T-helper 1 cell treated with Interleukin-12 subunit alpha and Interleukin-12 subunit beta and Interleukin-4 antibody, amounts not matched to agents 30 ng/mL and 1 ng/mL, for 36 hours (primary cell): Measurements from ENCODE around the gene SLC25A4. TPM values are rescaled to one million over a fixed set of nuclear protein-coding genes. Genes with fewer than 3 reads are reported as not detected.

ENCODE experiments used
- intact Hi-C: fragments of 100-400 bp; cut with micrococcal nuclease; formaldehyde crosslinking; loops from one replicate; pipeline ENCODE4 v1.15.1; 2024
- total RNA-seq: library from RNA; stranded (reverse); gene quantifications from 2 replicates; pipeline ENCODE4 v1.2.3, GENCODE V29; 2022

The SLC25A4 gene
- total RNA-seq, 1 donor from 2014 or later = 1.5 TPM

DNA sequence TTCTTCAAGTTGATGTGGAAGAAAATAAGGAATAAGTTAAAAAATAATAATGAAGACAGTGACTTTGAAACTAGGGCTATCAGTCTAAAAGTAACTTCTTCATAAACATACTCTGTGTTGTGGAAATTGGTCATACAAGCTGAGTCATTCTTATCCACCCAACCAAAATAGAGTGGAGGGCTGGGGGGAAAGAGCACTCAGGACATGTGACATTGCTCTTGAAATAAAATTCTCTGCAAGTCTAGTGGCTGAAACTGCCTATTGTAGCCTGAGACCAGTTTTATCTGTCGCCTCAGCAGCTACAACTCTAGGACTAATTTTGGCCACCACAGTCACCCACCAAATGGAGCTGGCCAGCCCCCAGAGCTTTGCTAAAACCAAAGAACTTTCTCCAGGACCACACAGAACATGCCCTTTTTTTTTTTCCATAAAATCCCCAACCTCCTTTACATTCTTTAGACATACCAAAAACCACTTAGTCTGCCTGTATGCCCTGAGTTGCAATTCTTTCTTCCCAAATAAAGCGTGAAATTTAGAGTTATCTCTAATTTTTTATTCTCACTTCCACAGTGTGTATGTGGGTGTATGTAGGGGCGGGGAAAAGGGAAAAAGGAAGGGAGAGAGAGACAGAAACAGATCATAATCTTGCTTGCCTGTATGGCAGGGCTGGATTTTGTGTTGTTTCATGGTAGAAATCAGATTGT is 23.0 kb upstream of the SLC25A4 start:
- intact Hi-C loops = no loop called here

DNA sequence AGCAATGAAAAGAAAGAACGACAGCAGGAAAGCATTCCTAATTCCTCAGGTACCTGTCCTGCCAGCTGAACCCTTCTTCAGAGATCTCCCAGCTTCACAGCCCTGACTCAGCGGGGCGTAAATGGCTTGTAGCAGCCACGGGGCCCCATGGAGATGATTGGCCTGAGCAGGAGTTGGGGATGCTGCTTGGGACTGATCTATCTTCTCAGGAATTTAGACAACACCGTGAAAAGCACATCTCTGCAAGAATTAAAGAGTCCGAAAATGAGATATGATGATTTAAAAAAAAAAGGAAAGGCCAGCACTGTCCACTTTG is 22.5 kb upstream of the SLC25A4 start:
- intact Hi-C loops = no loop called here

DNA sequence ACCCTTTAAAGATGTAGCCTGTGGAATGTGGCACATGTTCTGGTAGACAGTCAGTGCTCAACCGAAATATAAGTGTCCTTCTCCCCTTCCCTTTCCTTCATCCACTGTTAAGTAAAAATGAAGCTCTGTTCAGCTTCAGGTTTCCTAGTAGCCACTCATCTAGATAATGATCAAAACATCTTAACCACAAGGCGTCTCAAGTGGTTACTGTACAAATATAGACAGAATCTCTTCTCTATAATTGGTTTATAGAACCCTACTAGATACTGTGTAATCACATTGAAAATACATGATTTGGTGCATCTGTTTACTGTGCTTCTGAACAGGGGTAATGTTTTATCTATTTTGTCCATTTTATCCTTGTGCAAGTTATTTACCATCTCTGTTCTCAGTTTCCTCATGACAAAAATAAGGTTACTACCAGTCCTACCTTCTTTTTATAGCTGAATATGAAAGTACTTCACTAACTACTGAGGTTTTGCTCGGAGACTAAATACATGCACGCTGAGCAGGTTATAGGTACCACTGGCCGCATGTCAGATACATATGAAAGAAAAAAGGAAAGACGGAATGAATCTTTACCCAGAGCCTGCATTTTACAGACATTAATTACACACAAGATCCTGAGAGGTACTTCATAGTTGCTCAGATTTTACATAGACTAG is 20.3 kb upstream of the SLC25A4 start:
- intact Hi-C loops = no loop called here

DNA sequence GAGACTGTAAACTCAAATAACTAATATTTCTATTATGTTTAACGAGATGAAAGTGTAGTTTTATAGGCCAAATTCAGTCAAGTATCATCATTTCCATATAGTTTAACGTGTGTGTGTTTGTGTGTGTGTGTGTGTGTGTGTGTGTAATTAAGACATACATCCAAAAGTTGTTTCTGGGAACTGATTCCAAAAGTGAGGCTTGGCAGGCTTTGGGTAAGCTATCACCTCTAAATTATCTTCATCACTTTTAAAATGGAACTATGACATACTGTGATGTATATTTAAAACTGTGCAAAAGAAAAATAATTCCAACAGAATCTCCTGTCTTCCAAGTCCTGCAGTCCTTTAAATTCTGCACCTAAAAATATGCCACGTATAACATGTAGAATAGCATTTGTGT is 19.1 kb upstream of the SLC25A4 start:
- intact Hi-C loops = no loop called here

DNA sequence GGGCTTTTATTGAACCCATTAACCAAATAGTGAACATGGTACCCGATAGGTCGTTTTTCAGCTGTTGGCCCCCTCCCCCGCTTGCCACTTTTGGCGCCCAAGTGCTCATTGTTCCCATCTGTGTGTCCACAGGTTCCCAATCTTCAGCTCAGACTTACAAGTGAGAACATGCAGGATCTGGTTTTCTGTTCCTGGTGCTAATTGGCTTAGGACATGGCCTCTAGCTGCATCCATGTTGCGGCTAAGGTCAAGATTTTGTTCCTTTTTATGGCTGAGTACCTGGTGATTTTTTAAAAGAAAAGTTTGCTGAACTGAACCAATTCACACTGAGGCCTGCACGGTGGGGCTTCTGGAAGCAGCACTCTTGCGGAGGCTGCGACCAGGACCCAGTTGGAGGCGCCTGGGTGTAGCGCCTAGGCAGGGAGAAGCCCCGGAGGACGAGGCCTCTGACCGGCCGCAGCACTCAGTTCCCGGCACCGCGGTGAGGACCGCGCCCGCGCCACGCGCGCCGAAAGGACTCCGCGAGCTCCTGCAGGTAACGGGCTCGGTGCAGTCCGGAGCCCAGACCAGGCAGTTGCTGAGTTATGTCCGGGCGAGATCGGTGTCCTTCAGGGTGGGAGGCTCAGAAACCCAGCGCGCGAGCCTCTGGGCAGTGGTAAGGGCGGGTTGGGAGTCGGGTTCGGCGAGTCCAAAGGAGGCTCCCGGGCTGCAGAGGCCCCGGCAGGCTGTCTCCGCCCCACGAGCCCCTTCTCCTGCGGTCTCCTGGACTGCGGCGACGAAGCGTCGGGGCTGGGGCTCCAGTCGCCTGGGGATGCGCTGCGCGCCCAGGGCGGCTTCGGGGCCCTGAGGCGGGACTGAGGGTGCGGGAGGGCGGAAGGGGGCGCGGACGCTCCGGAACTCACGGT is 15.8 kb upstream of the SLC25A4 start:
- intact Hi-C loops = no loop called here

DNA sequence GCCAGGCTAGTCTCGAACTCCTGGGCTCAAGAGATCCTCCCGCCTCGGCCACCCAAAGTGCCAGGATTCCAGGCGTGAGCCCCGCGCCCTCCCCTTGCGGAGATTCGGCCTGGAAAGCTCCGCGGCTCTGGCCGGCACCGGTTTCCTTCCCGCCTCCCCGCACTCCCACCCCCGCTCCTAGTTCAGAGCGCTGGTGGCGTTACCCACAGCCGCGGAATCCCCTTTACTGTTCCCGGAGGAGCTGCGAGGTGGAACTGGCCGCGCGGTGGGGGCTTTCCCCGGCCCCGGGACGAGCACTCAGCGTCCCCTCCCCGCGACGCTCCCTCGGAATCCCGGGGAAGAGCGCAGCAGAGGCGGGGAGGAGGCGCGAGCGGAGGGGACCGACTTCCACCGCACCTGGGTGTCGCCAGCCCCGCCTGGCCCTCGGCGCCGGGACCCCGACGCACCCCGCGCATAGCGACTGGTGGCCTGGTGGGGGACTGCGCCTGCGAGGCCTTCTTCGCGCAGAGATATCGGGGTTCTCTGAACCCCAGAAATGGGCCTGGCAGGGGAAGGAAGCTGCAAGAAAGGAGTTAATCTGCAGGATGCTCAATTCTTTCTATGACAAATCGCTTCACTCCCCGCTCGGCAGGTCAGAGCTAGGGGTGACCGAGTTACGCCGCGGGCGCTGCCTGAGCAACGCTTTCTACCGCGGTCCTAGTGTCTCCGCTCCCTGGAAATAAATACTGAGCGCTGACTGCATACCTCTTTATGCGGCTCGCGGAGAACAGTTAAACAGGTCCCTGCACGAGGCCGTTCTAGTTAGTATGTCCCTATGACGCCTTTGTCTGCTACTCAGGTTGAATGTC is 14.6 kb upstream of the SLC25A4 start:
- intact Hi-C loops = no loop called here

DNA sequence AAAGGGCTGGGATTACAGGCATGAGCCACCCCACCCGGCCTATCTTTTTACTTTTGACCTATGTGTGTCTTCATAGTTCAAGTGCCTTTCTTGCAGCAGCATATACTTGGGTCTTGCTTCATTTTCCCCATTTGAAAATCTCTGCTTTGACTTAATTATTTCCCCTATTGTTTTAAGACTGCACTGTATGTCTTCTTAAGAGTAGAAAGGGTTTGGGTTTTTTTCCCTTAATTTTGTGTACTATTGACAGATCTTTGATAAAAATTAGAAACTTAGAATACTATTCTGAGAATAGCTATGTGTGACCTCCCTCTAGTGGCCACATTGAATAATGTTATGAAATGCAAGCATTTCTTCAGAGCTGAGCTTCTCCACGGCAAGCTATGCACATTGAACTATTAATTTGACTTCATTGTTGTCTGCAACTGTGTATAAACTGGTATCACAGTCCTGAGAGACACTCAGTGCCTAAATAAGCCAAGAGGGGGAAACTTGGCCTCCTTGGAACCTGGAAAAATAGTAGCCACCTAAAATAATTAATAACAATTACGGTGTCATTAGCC is 8.7 kb upstream of the SLC25A4 start:
- intact Hi-C loops = loop anchor here (1.0 to 10.0 kb wide), 8 partner anchors 49 to 1294 kb away; partner anchors contain the start of genes CASP3 and PRIMPOL

DNA sequence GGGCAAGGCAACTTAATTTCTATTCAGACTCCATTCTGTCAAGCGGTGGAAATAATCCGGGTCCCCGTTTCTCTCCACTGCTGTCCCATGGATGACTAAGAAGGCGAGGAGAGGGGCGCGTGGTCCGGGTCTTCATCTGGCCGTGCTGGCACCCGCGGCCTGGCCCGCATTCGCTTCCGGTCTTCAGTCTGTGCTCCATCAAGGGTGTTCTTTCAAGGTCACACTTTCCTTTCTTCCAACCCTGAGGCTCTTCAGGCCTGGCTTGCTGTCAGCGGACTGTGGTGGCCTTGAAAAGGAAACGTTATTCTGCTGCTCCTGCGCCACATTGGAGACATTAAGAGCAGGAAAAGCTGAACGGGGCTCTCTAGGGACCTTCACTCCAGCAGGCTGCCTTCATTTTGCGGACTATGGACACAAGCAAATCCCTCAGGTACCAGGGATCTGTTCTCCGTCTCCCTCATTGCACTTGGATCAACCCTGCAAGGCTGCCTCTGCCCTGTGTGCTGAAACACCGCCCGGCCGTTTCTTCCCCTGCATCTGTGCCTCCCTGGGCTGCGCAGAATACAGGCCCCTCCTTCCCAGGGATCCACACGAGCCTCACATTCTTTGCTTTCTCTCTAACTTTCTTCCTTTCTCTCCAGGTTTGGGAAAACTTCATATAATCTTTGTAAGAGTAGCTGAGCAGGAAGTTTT is 5.7 kb upstream of the SLC25A4 start:
- intact Hi-C loops = loop anchor here (10.0 kb wide), 1 partner anchor 457 kb away; no protein-coding TSS in a partner anchor

DNA sequence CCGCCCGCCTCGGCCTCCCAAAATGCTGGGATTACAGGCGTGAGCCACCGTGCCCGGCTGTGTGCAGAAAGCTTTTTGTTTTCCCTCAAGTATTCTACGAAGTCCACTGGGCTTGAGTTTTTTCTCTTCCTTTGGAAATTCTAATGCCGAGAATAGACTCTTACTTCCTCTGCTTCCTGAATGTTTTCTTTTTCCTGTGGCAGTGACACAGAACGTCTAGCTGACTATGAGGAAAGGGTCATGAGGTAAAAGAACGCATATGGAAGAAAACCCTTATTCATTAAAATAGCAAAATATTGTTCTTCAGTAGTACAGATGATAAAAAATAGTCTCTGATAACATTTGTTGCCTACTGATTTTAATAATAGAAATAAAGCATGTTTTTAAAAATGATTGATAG is 4.9 kb upstream of the SLC25A4 start:
- intact Hi-C loops = loop anchor here (10.0 kb wide), 1 partner anchor 457 kb away; no protein-coding TSS in a partner anchor

DNA sequence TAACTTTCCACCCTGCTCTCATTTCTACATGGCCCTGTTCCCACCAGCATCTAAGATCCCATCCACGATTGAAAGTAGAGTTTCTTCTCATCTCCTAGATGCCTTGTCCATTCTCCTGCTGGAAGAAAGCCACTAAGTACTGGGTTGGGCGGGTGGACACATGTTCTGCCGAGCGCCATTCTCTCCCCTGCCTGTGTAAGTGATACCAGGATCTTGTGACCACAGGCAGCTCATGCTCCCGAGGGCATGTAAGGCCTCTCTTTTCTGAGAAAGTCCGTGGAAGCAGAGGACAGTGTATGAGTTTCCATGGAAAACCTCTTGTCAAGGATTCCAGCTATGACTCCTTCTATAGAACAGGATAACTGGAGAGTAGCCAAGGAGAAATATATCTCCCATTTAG is 3.3 kb upstream of the SLC25A4 start:
- intact Hi-C loops = loop anchor here (10.0 kb wide), 1 partner anchor 455 kb away; no protein-coding TSS in a partner anchor

DNA sequence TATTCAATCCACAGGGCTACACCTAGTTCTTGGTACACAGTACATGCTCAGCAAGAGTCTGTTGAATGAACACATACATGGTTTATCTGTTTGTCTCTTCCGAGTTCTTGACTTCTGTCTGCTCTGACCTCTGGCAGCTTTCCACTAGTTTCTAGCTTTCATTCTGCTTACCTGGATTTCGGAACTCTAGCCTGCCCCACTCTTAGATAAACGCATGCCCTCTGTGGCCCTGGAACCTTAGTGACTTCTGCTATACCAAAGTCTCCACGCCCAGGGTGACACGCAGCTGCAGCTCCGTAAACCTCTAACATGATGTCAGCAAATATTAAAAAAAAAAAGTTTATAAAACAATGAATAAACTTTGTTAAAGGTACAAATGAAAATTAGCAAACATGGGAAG is 1.3 kb upstream of the SLC25A4 start:
- intact Hi-C loops = loop anchor here (2.0 kb wide), 1 partner anchor 61 kb away; the partner anchor contains the start of gene CFAP97

DNA sequence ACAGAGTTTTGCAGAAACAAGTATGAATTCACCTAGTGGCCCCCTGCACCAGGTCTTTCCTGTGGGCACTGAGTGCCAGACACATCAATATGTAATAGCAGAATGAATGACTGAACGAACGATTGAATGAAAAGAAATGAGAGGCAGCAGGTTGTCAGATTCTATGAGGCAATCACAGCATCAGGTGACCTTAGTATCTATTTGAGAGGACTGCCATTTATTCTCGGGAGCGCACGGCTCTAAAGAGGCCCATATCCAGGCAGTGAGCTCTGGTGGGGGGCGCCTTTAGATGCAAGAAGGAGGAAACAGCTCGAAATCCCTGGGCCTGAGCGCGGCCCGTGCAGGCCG is 528 bp upstream of the SLC25A4 start:
- intact Hi-C loops = loop anchor here (2.0 kb wide), 1 partner anchor 60 kb away; the partner anchor contains the start of gene CFAP97

DNA sequence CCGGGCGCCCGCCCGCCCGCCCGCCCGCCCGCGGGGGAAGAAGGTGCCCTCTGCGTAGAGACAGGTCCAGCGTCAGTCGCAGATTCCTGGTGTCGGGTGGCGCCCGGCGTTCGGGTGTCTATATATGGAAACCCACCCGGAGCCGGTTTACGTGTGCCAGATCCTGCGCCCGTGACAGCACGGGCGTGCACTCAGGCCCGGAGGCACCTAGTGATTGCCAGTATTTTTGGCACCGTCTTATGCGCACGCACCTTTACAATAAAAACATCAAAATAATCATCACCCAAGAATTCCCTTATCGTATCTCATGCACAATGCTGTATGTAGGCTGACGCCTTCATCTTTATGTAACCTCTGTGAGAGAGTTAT is 519 bp downstream of the SLC25A4 start:
- intact Hi-C loops = loop anchor here (1.0 to 2.0 kb wide), 3 partner anchors 22 to 381 kb away; partner anchors contain the start of gene CFAP97

DNA sequence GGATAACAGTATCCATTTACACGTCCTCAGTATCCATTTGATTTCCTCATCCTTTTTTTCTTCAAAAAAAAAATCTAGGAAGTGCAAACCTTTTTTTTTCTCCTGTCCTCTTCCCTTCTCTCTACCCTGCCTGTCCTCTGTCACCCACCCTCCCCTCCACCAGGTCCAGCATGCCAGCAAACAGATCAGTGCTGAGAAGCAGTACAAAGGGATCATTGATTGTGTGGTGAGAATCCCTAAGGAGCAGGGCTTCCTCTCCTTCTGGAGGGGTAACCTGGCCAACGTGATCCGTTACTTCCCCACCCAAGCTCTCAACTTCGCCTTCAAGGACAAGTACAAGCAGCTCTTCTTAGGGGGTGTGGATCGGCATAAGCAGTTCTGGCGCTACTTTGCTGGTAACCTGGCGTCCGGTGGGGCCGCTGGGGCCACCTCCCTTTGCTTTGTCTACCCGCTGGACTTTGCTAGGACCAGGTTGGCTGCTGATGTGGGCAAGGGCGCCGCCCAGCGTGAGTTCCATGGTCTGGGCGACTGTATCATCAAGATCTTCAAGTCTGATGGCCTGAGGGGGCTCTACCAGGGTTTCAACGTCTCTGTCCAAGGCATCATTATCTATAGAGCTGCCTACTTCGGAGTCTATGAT is 1.7 kb downstream of the SLC25A4 start:
- intact Hi-C loops = no loop called here

DNA sequence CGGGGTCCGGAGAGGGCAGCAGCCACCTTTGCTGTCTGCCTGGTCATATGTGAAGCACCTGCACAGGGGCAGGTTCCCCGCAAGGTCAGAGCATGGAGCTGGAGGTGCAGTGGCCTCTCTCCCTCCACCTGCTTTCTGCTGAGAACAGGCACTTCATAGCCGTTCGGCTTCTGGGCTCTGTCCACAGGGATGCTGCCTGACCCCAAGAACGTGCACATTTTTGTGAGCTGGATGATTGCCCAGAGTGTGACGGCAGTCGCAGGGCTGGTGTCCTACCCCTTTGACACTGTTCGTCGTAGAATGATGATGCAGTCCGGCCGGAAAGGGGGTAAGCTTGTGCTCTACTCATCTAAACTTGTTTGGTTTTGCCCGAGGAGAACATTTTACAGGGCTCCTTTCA is 2.5 kb downstream of the SLC25A4 start:
- intact Hi-C loops = no loop called here

DNA sequence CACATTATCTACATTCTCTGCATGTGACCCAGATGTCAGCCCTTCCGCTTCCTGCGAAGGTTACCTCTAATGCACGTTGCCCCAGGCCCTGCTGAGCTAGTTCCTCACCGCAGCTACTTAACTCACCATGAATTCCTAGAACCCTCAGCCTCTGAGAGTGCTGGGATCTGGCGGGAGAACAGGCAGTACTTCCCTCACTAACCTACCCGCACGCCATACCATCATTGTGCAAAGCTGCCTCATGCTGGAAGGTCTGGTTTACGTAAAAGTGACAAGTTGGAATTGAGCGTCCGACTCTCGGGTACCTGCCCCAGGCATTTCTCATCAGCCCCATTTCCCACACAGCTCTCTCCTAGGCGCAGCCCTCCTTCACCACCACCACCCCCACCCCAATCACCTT is 6.3 kb downstream of the SLC25A4 start:
- intact Hi-C loops = no loop called here

DNA sequence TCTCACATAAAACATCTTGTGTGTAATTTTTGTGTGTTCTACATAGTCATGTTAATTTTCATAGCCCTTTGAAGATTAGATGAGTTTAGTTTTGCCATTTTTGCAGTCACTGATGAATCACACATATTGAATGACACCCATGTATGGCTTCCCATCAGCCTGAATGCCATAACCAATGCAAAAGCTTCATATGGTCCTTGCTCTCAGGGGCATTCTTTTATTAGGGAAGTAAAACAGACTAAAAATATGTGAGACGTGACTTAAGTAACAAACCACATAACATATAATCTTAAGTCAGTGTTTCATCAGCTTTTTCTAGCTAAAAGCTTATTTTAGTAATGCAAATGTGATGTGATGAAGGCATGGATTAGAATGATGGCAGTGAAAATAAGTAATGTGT is 8.2 kb downstream of the SLC25A4 start:
- intact Hi-C loops = no loop called here

DNA sequence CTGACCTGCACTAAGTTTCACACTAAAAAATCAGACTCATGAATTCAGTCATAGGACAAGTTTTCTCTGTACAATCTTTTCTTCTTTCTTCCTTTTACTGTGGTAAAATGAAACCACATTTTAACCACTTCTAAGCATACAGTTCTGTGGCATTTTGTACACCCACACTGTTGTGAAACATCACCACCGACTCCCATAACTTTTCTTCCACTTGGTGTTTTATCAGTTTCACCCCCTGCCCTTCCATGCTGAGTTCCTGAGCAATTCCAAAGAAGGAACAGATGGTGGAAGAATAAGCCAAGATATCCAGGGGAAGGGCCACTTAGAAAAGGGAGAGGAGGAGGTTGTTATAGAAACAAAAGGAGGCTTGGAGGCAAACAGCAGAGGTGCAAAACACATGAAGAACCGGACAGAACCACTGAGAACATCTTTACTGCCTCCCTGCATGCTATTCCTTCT is 22.6 kb downstream of the SLC25A4 start:
- intact Hi-C loops = loop anchor here (1.0 kb wide), 4 partner anchors 18 to 230 kb away; partner anchors contain the start of genes LRP2BP, SLC25A4 and SNX25

DNA sequence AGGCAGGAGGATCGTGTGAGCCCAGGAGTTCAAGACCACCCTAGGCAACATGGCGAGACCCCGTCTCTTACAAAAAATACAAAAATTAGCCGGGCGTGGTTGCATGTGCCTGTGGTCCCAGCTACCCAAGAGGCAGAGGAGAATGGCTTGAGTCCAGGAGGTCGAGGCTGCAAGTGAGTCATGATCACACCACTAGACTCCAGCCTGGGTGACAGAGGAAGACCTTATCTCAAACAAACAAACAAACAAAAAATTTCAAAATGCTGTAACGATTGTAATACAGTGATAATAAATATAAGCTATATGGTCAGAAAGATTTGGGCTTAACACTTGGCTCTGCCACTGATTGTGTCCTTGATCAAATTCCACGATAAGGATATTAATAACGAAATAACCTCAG is 24.2 kb downstream of the SLC25A4 start:
- intact Hi-C loops = no loop called here
